GM21423 (cell line): Measurements from ENCODE around the gene METTL25B.

ENCODE experiments used
- ATAC-seq: cut with Tn5 transposase; IDR thresholded peaks from one replicate; pipeline ENCODE4 v1.9.1; 2021; ENCODE audit warnings: mild to moderate bottlenecking, moderate library complexity; ENCODE audit not compliant: unreplicated experiment

The METTL25B gene

DNA sequence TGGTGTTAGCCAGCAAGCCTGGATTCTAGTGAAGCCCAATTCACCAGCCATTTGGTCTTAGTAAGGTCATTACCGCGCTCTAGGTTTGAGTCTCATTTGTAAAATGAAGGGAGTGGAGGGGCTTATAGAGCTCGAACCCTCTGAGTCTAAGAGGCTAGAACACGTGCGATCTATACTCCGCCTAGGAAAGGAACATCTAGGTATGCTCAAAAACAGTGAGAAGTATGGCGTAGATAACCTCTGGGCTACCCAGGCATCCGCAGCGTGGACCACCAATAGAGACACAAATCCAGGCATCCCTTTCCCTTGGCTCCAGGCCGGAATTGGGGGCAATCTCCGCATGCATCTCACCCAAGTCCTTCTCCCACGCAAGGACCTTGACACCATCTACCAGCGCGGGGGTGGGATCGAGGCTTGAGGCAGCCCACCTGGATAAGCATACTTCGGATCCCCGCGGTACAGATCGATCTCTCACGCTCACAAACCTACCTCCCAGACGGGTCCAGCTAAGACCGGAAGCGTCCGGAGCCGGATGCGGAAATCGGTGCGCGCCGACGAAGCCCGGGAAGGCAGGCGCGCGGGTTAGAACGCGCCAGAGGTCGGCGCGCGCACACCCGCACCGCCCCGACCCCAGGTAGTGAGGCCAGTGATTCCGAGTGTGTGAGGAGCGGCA, at the start of gene METTL25B:
Gene METTL25B, plus strand, starts transcription at position 544 of the 673 bp plus-strand sequence. CDS start 636 bp downstream, outside the sequence.
- ATAC-seq = peak; percentile 48

DNA sequence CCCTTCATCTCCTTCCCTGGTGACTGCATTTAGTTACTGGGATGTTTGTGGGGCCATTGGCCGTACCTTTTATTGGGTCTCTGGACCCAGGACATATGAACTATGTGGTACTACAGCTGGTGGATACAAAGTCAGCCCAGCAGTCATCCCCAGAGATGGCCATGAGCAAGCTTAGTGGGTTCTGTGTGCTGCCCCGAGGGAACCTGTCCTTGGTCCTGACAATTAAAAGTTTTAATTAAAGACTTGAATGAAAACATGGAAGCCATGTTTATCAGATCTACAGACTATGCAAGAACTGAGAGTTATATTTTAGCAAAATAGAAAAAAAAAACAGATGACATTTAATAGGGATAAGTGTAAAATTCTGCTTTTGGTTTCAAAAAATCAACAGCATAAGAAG, 48.2 kb upstream of the METTL25B start:
- ATAC-seq = no peak

DNA sequence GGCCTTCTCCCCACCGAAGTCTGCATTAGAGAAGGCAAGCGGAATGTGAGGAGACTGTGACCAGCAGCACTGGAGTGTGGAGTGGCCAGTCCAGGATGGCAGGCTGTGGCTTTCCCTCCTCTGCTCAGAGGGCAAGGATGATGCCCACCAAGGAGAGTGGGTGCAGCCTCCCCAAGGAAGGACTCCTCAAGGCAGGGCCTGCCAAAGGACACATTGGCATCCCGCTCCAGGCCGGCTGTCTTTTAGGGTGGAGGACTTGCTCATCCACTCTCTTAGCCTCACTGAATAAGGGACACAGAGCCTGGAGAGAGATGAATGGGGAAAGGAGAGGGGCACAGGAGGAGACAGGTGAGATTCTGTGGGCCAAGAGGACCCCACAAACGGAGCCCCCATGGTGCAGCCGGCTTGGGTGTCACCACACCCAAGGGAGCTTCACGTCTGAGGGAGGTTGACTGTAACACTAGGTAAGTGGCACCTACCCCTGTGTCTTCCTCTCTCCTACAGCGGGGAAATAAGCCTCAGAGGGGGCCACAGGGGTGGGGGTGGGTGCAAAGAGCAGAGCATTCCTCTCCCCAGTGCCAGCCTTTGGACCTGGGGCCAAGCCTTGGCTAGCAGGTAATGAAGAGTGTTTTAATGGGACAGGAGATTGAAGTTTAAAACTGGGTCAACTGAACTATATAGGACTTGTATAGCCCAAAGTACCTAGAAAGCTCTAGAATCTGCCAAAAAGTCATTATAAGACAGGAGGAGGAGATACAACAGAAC, 46.9 kb upstream of the METTL25B start:
- no peak for ATAC-seq

DNA sequence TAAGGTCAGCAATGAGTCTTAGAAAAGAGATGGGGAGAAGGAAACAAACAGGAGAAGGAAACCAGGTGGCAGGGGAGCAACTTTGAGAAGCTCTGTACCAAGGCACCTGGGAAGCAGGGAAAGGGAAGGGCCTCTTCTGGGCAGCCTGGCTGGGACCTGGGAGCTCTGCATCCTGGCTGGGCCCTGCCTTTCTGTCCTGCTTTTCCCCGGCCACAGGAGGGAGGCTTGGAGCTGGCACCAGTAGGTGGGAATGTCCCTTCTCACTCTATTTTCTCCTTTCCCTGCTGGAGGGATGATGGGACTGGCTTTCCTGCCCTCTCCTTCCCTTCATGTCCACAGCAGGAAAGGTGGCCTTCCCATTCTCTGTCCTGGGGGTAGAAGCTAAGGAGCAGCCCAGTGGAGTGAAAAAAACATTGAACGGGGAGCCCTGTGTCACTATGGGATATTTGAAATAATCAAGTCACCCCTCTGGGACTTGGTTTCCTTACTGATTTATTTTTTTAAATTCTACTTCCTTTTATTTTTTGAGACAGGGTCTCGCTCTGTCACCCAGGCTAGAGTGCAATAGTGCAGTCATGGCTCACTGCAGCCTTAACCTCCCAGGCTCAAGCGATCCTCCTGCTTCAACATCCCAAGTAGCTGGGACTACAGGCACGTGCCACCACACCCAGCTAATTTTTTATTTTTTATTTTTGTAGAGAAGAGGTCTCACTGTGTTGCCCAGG, 45.9 kb upstream of the METTL25B start:
- ATAC-seq = no peak

DNA sequence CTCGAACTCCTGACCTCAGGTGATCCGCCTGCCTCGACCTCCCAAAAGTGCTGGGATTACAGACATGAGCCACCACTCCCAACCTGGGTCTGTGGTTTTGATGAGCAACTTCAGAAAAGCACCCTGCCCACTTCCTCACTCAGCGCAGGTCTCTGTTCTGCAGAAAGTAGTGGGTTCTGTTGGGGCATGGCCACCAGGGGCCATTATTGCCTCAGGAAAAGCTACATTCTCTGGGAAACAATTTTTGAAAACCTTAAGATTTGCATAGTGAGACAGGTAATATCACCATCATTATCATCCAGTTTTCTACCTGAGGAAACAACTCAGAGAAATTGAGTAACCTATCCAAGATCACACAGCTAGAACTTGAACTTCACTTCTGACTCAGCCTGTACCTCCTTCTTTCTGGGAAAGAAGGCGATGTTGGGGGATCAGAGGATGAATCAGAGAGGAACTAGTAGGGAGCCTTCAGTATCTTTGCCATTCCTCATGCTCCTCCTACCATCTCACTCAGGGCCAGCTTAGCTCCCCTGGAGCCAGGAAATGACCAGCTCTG, 44.0 kb upstream of the METTL25B start:
- no peak for ATAC-seq

DNA sequence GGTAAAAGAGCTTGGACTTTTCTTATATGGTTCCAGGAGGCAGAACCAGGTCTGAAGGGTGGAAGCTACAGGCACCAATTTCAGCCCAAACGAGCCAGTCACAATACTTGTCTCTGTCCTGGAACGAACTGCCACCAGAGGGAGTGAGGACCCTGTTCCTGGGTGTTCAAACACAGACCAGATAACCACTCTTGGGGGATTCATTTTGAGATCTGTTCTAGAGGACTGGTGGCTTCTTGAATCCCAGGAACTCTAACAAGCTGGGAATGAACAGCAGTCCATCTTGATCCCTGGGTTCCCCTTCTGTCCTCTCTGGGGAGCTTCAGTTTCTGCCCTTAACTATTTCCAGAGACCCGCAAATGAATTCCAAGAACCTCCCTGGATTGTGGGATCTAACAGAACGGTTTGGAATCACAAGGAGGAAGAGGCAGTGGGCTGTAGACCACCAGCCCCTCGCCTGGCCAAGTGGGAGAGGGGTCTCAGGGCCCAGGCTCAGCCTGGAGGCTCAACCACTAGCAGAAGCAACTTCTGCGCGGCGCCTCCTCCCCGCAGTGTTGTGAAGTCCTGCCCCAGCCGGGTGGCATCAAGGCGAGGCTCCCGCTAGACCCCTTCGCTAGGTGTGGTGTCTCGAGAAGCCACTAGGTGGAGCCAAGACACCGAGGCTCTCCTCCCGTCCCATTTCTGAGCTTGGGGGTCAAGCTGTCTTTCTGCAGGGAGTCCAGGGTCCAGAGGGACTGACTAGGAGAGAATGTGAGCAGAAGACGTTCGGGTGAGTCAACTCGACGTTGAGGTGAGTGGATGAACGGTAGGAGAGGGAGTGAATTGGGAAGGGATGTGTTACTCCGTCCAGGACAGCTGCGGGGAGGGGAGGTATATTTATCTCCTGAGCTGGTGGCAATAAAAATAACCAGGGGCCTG, 39.0 kb upstream of the METTL25B start:
- ATAC-seq = no peak

DNA sequence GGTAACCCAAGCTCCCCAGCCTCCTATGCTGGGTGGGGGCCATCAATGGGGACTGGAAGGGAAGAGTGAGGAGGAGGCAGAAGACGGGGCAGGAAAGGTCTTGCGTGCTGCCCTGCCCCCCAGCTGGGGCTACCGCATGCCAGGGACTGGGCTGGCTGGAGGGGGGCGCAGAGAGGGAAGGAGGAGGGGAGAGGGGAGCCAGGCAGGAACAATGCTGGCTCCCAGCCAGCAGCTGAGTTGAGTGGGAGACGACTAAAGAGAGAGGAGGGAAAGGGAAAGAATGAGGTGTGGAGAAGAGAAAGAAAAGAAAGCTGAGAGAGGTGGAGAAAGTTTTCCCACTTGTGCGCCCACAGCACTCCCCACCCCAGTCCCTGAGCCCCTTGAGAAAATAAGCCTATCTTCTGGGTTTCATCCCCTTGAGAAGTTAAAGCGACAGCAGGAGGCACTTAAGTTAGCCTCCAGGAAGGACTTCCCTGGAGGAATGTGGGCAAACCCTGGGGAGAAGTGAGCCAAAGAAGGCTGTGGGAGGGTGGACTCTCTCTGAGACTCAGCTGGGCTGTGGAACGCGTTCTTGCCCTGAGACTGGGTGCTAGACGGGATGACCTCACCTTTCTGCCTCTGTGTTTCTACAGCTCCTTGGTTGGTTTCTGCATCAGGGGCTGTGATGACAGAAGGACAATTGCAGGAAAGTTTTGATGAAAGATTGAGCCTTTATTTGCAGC, 38.2 kb upstream of the METTL25B start:
- ATAC-seq = no peak

DNA sequence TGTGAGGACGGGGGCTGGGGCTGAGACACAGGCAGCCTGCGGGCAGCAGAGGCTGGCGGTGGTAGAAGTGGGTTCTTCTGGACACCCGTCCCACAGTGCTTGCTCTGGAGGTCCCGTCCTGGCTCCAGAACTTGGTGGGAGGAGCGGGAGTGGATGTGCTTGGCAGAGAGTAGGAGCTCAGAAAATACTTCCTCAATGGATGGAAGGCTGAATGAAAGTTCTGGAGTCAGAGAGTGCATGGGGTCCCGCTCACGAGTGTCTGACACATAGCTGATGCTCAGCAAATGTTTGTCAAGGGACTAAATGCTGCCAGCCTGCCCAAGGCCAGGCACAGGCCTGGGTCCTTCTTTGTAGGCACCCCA, 37.6 kb upstream of the METTL25B start:
- no peak for ATAC-seq

DNA sequence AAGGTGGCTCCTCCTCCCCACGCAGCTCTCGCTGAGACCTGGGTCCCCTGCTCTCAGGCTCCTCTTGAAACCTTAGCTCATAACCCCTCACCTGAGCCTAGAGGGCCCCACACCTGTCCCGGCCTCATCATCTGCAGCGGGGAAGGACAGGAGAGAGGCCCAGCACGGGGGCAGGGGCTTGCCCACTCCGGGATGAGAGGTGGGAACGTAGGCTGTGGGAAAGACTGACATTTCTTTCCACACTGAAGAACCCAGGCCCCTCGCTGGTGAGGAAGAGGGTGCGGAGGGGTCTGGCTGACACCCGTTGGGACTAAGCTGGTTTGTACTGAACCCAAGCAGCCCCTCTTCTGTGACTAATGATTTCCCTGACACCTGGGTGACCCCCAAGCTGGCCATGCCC, 37.1 kb upstream of the METTL25B start:
- ATAC-seq = no peak

DNA sequence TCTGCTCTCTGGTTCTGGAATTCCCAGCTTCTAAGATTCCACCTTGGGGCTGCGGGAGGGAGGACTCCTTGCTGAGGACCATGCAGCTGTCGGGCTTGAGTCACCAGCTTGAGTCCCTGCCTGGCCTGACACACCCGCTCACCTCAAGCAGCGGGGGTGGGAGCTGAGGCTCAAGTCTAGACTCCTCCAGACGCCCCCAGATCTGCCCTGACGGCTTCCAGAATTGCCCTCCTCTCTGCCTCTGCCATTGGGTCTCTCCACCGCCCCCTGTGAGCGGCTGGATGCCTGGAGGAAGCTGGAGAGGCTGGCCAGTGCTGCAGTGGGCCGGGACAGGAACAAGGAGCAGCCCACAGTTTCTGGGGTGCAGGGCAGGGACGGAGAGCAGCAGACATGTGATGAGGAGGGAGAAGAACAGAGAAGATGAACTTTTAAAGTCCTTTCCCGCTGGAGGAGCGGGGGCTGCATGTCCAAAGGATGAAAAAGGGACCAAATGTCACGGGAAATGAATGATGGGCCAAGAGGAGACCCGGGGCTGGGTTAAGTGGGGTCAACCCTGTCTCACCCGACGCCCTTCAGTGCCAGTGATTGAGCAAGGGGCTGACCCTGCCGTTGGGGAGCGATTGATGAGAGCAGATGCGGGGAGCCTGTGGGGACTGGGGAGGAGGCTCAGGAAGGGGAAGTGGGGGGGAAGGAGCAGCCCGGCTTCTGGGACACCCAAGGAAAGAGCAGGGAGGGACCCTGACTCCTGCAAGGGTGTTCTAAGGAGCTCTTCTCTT, 36.4 kb upstream of the METTL25B start:
- ATAC-seq = no peak

DNA sequence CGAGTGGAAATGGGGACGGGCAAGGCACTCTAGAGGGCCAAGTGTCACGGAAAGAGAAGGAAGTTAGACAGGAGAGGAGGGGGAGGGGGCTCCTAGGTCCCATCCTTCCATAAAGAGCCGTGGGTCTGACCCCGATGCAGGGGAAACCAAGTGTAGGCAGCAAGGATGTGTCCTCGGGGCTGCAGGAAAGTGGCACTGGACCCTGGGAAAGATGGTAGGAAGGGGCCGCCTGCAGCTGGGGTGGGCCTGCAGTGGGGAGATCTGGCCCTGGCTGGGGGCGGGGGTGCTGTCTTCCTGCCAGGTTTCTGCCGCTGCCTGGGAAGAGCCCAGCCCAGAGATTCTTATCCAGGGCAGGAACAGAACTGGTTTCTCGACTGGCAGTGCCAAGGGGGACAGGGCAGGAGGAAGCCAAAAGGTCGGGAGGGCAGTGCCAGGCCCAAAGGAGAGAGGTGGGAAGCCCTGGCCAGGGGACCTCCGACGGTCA, 35.8 kb upstream of the METTL25B start:
- ATAC-seq = no peak

DNA sequence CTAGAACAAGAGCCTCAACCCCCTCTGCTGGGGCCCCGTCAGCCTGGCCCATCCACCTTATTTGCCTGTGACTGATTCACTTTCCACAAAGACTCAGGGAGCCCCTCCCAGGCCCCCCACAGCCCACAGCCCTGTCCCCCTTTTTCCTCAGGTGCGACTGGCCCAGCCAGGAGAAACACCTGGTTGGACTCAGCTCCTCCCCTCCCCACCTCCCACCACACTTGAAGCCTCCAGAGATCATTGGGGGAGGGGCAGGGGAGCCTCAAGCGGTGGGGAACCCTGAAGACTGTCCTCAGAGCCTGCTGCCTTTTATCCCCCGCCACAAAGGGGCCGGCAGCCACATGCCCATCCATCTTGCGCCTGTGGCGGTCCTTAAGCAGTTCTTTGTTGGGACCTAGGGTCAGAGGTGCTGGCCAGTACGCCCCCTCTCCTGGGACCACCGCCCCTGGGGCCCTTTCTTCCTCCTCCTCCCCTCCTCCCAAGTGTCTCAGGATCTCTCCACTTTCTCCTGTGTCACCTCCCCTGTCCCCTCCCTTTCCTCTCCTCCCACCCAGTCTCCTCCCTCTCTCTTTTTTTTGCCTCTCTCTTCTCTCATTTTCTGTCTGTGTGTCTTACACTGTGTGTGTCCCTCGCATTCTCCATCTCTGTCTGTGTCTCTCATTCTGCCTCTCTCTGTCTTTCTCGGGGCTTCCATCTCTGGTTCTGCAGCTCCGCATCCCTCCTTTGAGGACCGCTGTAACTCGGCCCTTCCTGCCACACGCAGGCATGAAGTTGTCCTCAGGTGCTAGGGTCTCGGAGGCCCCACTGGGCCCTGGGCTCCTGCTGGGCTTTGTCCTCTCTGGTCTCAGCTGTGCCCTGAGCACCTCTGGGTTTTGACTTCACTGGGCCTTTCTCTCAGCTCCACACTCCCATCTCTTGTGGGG, 35.1 kb upstream of the METTL25B start:
- no peak for ATAC-seq

DNA sequence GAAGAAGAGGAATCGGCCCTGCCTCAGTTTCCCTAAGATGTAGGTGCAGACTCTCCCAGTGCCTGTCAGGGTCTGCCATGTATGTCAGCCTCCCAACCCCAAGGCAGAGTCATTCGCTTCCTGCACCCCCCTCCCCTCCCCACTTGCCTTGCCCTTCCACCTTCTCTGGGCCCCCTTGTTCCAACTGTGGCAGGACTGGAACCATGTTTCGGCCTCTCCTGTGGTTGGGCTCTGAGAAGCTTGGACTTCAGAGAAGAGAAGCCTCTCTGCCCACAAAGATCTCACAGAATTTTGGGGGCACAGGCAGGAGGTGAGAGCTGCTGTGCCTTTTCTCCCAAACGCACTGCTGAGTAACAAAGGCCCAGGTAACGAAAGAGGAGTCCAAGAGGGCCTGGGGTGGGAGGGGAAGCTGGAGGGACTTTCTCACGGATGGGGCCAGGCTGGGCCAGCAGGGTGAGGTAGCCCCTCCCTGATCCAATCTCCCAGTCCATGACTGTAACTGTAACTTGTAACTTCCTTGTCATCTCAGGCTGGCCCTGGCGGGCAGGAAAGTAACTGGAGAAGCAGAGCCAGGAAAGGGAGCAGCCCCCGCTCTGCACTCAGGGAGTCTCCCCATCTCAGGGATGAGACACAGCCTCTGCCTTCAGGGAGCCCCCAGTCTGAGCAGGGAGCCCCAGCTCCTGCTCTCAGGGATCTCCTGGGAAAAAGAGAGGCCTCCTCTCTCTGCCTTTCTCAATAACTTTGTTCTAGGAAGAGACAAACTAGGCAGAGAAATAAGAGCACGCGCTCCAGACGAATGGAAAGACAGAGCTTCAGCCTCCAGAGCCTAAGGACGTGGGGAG, 34.2 kb upstream of the METTL25B start:
- no peak for ATAC-seq

DNA sequence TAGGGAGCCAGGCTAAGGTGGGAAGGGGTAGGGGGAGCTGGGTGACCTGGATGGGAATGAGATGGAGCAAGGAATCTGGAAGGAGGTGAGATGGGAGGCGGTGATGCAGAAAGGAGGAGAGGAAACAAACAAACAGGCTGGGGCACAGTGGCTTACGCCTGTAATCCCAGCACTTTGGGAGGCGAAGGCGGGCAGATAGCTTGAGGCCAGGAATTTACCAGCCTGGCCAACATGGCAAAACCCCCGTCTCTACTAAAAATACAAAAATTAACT, 33.6 kb upstream of the METTL25B start:
- no peak for ATAC-seq

DNA sequence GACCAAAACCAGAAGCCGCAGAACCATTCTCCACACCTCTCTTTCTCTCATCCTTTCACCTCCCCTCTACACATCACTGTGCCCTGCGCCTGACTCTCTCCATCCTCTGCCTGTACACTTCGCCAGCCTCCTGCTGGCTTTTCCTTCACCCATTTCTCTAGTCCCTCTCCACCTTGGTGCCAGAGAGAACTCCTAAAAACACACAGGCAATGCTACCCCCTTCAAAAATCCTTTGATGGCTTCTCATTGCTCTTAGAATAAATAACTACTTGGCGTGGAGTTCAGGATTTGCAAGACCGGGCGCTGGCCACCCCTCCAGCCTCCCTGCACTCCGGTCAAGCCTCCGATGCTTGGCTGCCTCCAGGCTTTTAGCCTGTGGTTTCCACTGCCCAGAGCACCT, 31.5 kb upstream of the METTL25B start:
- ATAC-seq = no peak

DNA sequence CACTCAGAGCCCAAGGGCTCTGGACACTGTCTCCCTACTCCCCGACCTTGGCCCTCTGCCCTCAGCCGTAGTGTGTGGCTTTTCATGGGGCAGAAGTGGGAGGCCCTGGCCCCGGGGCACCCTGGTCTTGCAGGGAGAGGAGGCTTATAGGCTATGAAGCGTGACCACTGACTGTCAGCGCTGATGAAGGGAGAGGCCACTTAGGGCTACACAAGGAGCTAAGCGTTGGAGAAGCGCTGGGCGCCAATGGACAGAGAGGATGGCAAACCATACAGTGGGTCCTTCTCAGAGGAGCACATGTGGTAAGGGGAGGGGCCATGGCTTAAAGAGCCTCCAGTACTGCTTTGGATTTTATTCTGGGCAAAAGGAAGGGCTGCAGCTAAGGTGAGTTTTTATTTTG, 30.8 kb upstream of the METTL25B start:
- no peak for ATAC-seq

DNA sequence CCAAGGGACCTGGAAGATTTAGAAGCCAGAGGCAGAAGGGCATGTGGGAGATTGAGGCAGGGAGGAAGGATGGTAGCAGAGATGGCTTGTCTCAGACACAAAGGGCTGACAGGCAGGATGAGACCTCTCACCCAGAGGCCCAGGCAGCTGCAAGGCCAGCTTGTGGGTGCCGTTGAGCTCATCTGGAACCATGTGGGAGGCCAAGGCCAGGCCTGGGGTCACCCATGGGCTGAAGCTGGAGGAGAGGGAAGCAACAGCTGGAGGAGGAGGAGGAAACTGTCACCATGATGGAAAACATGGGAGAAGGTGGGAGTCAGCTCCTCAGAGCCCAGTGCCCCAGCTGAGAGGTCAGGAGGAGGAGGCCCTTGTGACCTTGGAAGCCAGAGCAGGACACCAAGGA, 29.3 kb upstream of the METTL25B start:
- no peak for ATAC-seq
